Muscle of leg (tissue), 11 donors: Measurements from ENCODE around the gene SURF6. TPM values are rescaled to one million over a fixed set of nuclear protein-coding genes. Genes with fewer than 3 reads are reported as not detected.

ENCODE experiments used
- DNase-seq: peaks from one replicate; pipeline ENCODE4 v3.0.0; 2013
- H3K27ac ChIP-seq: one replicate; pipeline ENCODE4 v1.5.1; 2013; ENCODE audit warnings: mild to moderate bottlenecking, low read length, control low read depth
- H3K27me3 ChIP-seq: one replicate; pipeline ENCODE4 v1.6.1; 2013; ENCODE audit warnings: low read length; ENCODE audit not compliant: control insufficient read depth, insufficient read depth
- H3K36me3 ChIP-seq: one replicate; pipeline ENCODE4 v1.6.1; 2013; ENCODE audit warnings: low read length; ENCODE audit not compliant: control insufficient read depth, insufficient read depth
- H3K4me1 ChIP-seq: one replicate; pipeline ENCODE4 v1.6.1; 2013; ENCODE audit warnings: low read length; ENCODE audit not compliant: control insufficient read depth, insufficient read depth
- H3K4me3 ChIP-seq: one replicate; pipeline ENCODE4 v1.5.1; 2013; ENCODE audit warnings: low read length, control low read depth
- H3K9me3 ChIP-seq: replicated peaks from 2 replicates; pipeline ENCODE4 v1.6.1; 2013; ENCODE audit warnings: low read depth, low read length; ENCODE audit not compliant: control insufficient read depth
- WGBS: methylation state at CpG from one replicate; pipeline ENCODE4 v1.1.5; 2013; ENCODE audit warnings: missing lambda C conversion rate; ENCODE audit not compliant: insufficient coverage; 5-methylcytosine and 5-hydroxymethylcytosine counted together
- polyA plus RNA-seq, 8 donors: library from polyadenylated mRNA; unstranded; fragments of 120-200 nt; gene quantifications; one replicate each; pipeline versions ENCODE4 v1.2.1 to v1.2.3, GENCODE V29; 2013; ENCODE audit warnings: inconsistent platforms in 1 of 8, low replicate concordance in 1 of 8; ENCODE audit not compliant: insufficient read length in 8 of 8, insufficient read depth in 1 of 8
- total RNA-seq: library from RNA; stranded (reverse); fragments of 120-200 nt; gene quantifications from one replicate; pipeline ENCODE4 v1.2.4, GENCODE V29; 2013

Gene SURF6
- total and polyA plus RNA-seq, 9 donors, result 14.2 to 25.6 (median 23.1) TPM

DNA sequence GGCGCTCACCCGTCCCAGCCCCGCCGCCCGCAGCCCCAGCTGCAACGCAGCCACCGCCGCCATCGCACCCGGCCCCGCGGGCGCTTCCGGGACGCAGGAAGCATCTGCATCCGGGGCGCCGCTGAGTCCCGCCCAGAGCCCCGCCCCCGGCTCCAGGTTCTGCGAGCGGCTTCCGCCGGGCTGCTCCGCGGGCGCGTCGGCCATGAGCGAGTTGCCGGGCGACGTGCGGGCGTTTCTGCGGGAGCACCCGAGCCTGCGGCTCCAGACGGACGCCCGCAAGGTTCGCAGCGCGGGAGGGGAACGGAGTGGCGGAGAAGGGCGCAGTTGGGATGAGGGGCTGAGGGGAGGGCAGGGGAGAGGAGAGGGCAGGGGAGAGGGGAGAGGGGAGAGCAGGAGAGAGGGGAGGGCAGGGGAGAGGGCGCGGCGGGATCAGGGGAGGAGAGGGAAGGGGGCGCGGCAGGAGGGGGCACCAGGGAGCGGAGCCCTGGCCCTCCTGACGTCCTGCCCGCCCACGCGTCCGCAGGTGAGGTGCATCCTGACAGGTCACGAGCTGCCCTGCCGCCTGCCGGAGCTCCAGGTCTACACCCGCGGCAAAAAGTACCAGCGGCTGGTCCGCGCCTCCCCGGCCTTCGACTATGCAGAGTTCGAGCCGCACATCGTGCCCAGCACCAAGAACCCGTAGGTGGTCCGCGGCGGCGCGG is 20.6 kb upstream of the SURF6 start, which contains the start of the genes SURF1 and SURF2:
Gene SURF1, minus strand, starts transcription at position 97 of the 701 bp plus-strand sequence. Its CDS starts 34 bp downstream, at position 63.
Gene SURF2, plus strand, starts transcription at position 160 of the 701 bp plus-strand sequence. Its CDS starts 43 bp downstream, at position 203.
- peak; percentile 93 for DNase-seq
- Histone ChIP-seq H3K9me3 (no peaks in the 10 kb centered on the region), H3K4me3 (peak within 1 kb of the TSS; percentile 77), H3K27me3 (no peaks in the 10 kb centered on the region), H3K27ac (peak within 1 kb of the TSS; percentile 51), H3K4me1 (peaks cover 29% of the 10 kb centered on the region), H3K36me3 (peaks cover 56% of the 10 kb centered on the region)
- under 1% methylated on average over 75 of the region's 78 CpGs for WGBS

DNA sequence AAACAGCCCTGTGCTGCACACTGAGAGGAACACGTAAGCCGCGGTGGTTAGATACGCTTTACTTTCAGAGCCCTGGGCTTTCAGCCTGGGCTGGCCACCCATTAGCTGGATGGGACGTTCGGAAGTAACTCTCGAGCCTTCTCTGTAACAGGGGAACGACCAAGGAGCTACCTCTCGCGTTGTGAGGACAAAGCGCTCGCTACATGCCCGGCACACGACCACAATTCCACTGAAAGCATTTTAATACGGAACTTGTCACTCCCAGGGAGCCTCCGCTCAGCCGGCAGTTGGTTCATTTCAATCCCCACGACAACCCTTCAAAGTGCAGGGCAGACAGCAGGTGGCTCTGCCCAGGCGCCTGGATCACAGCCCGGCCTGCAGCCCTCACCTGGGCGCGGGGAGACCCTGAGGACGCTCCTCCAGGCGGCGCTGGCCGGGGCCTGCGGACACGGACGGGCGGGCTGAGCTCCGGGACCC is 19.9 kb upstream of the SURF6 start:
- peak overlapping the region; percentile 77 for H3K4me3 ChIP-seq
- no peaks in the 10 kb centered on the region for H3K27me3 ChIP-seq
- peaks cover 56% of the 10 kb centered on the region for H3K36me3 ChIP-seq
- peak overlapping the region; percentile 51 for H3K27ac ChIP-seq
- no peaks in the 10 kb centered on the region for H3K9me3 ChIP-seq
- DNase-seq, result no peak
- 0% methylated on average over 31 of the region's 31 CpGs for WGBS
- H3K4me1 ChIP-seq, result peaks cover 29% of the 10 kb centered on the region

DNA sequence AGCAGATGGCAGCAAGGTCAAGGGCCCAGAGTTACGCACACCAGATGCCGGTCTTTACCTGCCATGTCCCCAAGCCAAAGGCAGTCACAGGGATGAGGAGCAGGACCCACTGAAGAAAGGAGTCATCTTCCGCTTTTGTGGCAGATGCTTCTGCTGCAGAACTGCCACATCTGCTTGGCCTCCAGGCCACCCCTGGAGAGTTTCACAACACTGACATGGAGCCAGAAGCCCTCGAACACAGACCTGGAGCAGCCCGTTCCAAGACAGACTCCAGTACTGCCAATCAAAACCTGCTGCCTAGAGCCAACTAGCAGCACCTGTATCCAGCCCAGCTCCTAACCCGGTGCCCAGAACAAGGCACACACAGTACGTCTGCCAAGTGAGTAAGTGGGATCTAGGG is 18.8 kb upstream of the SURF6 start:
- Histone ChIP-seq H3K27me3 (no peaks in the 10 kb centered on the region), H3K4me1 (peaks cover 23% of the 10 kb centered on the region), H3K9me3 (no peaks in the 10 kb centered on the region), H3K36me3 (peaks cover 56% of the 10 kb centered on the region), H3K4me3 (no peak overlapping the region), H3K27ac (no peak overlapping the region)
- DNase-seq, result no peak
- WGBS, result 82% methylated on average over 7 of the region's 7 CpGs

DNA sequence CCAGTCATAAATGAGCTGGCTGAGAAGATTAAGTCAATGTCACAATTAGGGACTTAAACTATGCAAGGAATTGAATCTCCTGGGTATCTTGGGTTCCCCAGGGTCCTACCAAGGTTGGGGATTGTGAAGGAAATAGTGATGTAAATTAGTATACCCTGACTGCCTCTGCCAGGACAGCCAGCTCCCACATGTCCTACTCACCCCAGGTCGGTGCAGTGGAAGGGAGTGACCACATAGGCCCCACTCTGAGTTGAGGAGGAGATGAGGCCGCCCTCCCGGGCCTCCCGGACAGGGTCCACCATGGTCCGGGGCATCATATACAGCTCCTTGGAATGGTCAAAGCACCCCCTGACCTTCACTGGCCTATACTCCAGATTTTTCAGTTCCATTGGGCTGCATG is 17.6 kb upstream of the SURF6 start:
- DNase-seq, result no peak
- 93% methylated on average over 4 of the region's 5 CpGs for WGBS
- H3K4me1 ChIP-seq, result peaks cover 28% of the 10 kb centered on the region
- H3K27me3 ChIP-seq, result no peaks in the 10 kb centered on the region
- H3K36me3 ChIP-seq, result peaks cover 55% of the 10 kb centered on the region
- H3K4me3 ChIP-seq, result no peak overlapping the region
- H3K9me3 ChIP-seq, result no peaks in the 10 kb centered on the region
- H3K27ac ChIP-seq, result no peak overlapping the region

DNA sequence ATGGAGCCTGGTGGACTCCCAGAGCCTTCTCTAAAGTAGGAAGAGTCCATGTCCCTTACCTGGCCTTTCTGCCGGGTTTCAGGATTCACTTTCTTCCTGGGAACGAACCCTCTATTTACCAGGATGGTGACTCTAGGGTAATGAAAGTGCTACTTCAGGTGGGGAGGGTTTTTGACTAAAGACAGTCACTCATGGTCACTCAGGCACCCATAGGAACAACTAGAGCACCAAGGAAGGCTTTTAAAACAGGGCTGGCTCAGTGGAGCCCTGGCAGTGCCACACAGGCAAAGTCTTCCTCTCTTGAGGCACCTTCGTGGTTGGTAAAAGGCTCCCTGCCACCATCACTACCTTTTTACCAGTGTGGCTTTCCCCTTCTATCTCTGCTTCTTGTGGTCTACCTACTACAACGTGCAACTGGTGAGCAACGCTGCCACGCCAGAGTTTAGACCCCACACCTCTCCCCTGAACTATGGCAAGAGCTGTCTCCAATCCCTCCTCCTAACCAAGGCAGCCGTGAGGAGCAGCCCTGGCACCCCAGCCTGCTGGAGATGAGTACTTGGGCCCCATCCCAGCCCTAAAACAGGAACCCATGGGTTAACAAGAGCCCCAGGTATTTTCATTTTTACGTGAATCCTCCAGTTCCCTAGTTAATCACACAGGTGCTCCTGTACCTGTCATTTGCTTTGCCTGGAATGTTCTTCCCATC is 16.8 kb upstream of the SURF6 start:
- Histone ChIP-seq H3K27ac (no peak overlapping the region), H3K4me1 (peaks cover 28% of the 10 kb centered on the region), H3K36me3 (peaks cover 55% of the 10 kb centered on the region), H3K27me3 (no peaks in the 10 kb centered on the region), H3K9me3 (no peaks in the 10 kb centered on the region), H3K4me3 (no peak overlapping the region)
- 67% methylated on average over 7 of the region's 8 CpGs for WGBS
- DNase-seq, result no peak

DNA sequence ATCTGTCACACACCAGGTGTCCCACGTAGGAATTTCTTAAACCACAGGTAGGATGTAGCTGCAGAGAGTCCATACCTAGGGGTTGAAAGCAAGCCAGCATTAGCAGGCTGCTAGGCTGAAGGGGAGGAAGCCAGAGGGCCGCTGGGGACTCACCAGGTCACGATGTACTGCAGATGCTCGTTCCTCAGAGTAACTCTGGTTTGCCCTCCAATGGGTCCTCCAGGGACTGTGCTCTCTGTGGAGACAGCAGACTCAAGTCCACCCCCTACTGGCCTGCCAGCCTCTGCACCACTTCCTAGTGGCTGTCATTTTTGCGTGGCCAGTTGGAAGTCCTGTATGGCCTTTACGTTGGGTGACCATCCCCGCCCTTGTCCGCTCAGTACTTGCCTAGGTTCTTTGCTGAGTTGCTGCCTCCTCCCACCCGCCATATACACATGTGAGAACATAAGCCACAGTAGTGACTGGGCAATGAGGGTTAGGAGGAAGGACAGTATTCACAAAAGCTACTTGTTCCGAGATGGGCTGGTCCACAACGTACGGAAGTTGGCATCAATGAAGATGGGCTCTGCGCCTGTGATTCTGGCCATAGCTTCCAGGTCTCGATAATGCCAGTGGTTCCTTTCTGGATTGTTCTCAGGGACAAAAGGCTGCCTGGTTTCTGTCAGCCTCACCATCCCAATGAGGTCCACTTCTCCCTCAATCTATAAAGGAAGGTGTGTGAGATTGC is 16.1 kb upstream of the SURF6 start:
- WGBS, result 74% methylated on average over 10 of the region's 14 CpGs
- H3K36me3 ChIP-seq, result peaks cover 52% of the 10 kb centered on the region
- H3K27me3 ChIP-seq, result no peaks in the 10 kb centered on the region
- H3K9me3 ChIP-seq, result no peaks in the 10 kb centered on the region
- DNase-seq, result no peak
- peaks cover 22% of the 10 kb centered on the region for H3K4me1 ChIP-seq
- no peak overlapping the region for H3K4me3 ChIP-seq
- H3K27ac ChIP-seq, result no peak overlapping the region

DNA sequence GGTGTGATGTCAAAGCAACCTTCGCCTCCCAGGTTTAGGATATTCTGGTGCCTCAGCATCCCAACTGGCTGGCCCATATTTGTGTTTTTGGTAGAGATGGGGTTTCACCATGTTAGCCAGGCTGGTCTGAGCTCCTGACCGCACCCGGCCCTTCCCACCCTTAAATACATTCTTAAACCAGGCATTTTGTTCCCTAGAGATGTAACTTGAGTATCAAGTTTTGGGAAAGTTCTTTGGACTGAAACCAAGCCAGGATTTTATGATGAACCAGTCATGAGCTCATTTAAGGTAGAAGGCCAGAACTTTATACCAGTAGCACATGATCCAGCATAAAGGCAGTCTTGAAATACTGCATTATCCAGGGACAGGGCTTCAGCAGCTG is 15.5 kb upstream of the SURF6 start:
- no peak overlapping the region for H3K4me3 ChIP-seq
- no peaks in the 10 kb centered on the region for H3K27me3 ChIP-seq
- no peak for DNase-seq
- no peaks in the 10 kb centered on the region for H3K9me3 ChIP-seq
- peaks cover 24% of the 10 kb centered on the region for H3K4me1 ChIP-seq
- no peak overlapping the region for H3K27ac ChIP-seq
- WGBS, result no CpG with 5 or more reads among the region's 3 CpGs
- peaks cover 52% of the 10 kb centered on the region for H3K36me3 ChIP-seq

DNA sequence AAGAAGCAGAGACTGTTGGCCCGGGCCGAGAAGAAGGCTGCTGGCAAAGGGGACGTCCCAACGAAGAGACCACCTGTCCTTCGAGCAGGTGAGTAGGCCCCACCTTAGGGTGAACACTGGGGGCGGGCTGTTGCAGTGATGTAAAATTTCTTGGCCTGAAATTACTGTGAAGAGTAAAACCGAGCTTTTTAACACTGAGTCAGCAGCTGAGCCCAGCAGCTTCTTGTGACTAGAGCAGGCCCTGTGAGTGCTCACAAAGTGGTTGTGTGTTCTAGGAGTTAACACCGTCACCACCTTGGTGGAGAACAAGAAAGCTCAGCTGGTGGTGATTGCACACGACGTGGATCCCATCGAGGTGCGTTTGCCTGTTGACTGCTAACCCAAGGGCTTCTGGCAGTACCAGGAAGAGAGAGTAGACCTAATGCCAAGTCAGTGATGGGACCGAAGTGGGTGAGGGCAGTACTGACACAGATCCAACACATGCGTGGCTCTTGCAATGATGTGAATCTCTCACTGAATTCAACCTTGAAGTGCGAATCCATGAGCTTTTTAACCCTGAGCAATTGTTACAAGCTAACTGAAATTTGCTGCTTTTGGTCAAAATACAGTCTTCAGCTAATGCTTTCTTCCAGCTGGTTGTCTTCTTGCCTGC is 14.1 kb upstream of the SURF6 start:
- H3K36me3 ChIP-seq, result peaks cover 66% of the 10 kb centered on the region
- H3K9me3 ChIP-seq, result no peaks in the 10 kb centered on the region
- no peak overlapping the region for H3K4me3 ChIP-seq
- no peaks in the 10 kb centered on the region for H3K27me3 ChIP-seq
- no peak overlapping the region for H3K27ac ChIP-seq
- peaks cover 27% of the 10 kb centered on the region for H3K4me1 ChIP-seq
- DNase-seq, result no peak
- 81% methylated on average over 15 of the region's 15 CpGs for WGBS

DNA sequence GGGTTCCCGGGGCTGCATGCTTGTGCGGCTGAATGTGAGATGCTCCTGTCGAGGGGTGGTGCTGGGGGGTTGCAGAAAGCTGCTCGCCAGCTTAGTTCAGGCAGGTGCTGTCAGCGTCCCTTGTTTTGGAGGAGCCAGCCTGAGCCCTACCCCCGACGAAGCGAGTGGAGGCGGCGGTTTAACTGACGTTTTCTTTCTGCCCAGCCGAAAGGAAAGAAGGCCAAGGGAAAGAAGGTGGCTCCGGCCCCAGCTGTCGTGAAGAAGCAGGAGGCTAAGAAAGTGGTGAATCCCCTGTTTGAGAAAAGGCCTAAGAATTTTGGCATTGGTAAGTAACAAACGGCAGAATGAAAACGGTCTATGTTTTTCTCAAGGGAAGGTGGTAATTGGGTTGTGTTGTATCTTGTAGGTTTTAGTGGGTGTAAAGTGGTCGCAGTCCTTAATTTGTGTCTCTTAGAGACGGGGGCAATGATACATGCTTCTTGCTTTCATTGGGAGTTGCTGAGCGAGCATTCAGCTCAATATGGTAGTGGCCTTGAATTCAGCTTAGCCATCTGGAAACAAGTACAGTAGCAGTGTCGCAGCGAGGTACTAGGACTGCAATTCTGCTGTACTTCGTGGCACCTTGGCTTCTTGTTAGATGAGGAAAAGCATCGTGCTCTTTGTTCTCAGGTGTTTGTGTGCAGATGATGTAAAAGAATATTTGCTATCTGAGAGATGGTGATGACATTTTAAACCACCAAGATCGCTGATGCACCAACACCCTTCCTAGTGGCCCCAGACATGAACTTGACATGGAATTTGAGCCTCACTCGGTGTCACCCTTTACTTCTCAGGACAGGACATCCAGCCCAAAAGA is 13.0 kb upstream of the SURF6 start:
- peaks cover 76% of the 10 kb centered on the region for H3K36me3 ChIP-seq
- DNase-seq, result no peak
- H3K27ac ChIP-seq, result peak overlapping the region; percentile 92
- H3K4me3 ChIP-seq, result peak overlapping the region; percentile 100
- 4% methylated on average over 20 of the region's 25 CpGs for WGBS
- H3K4me1 ChIP-seq, result peaks cover 27% of the 10 kb centered on the region
- H3K27me3 ChIP-seq, result no peaks in the 10 kb centered on the region
- no peaks in the 10 kb centered on the region for H3K9me3 ChIP-seq
